ENCODE data around the gene CTDSPL. TPM values are rescaled to one million over a fixed set of nuclear protein-coding genes. Genes with fewer than 3 reads are reported as not detected.

The CTDSPL gene
- total and polyA plus RNA-seq, 2 experiments from 2014 or later = 15.3 to 22.3 TPM

GRCh38 chr3:37922721-37923568 lies 61.3 kb downstream of the CTDSPL start:
- TF ChIP-seq, protein P1, sequence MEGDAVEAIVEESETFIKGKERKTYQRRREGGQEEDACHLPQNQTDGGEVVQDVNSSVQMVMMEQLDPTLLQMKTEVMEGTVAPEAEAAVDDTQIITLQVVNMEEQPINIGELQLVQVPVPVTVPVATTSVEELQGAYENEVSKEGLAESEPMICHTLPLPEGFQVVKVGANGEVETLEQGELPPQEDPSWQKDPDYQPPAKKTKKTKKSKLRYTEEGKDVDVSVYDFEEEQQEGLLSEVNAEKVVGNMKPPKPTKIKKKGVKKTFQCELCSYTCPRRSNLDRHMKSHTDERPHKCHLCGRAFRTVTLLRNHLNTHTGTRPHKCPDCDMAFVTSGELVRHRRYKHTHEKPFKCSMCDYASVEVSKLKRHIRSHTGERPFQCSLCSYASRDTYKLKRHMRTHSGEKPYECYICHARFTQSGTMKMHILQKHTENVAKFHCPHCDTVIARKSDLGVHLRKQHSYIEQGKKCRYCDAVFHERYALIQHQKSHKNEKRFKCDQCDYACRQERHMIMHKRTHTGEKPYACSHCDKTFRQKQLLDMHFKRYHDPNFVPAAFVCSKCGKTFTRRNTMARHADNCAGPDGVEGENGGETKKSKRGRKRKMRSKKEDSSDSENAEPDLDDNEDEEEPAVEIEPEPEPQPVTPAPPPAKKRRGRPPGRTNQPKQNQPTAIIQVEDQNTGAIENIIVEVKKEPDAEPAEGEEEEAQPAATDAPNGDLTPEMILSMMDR (IDR thresholded peaks at IDR 0.05; ENCODE audit: low read depth, low read length) = no peak
- H3K9me3 ChIP-seq (ENCODE audit: low read depth) = no peaks in the 10 kb centered on the region
- H3K27ac ChIP-seq = peak overlapping the region; percentile 52
- H3K27me3 ChIP-seq = no peaks in the 10 kb centered on the region
- peaks cover 26% of the 10 kb centered on the region for H3K4me1 ChIP-seq (ENCODE audit: low read depth)
- H3K4me3 ChIP-seq = no peak overlapping the region
- no peaks in the 10 kb centered on the region for H3K36me3 ChIP-seq
- peak in 1 of 2 donors; percentile 60 for DNase-seq (ENCODE audit: low read depth in 1 of 2, low spot score in 1 of 2)

- no peaks in the 10 kb centered on the region for H3K9me3 ChIP-seq (ENCODE audit: low read depth)
- H3K36me3 ChIP-seq = no peaks in the 10 kb centered on the region
- DNase-seq (ENCODE audit: low read depth in 1 of 2, low spot score in 1 of 2) = no peak
- H3K27me3 ChIP-seq = no peaks in the 10 kb centered on the region
- H3K4me1 ChIP-seq (ENCODE audit: low read depth) = peaks cover 21% of the 10 kb centered on the region
- H3K27ac ChIP-seq = no peak overlapping the region
- H3K4me3 ChIP-seq = no peak overlapping the region
- TF ChIP-seq, protein P1 (IDR thresholded peaks at IDR 0.05; ENCODE audit: low read depth, low read length) = no peak
Measured at GRCh38 chr3:37923569-37924040, 61.9 kb downstream of the CTDSPL start.

GRCh38 chr3:37924453-37924852 lies 62.8 kb downstream of the CTDSPL start:
- H3K4me3 ChIP-seq = no peak overlapping the region
- no peaks in the 10 kb centered on the region for H3K36me3 ChIP-seq
- H3K9me3 ChIP-seq (ENCODE audit: low read depth) = no peaks in the 10 kb centered on the region
- no peak for DNase-seq (ENCODE audit: low read depth in 1 of 2, low spot score in 1 of 2)
- no peaks in the 10 kb centered on the region for H3K27me3 ChIP-seq
- peaks cover 21% of the 10 kb centered on the region for H3K4me1 ChIP-seq (ENCODE audit: low read depth)
- peak overlapping the region; percentile 78 for H3K27ac ChIP-seq
- TF ChIP-seq, protein P1 (IDR thresholded peaks at IDR 0.05; ENCODE audit: low read depth, low read length) = no peak

- no peak overlapping the region for H3K4me3 ChIP-seq
- no peaks in the 10 kb centered on the region for H3K9me3 ChIP-seq (ENCODE audit: low read depth)
- H3K36me3 ChIP-seq = no peaks in the 10 kb centered on the region
- TF ChIP-seq, protein P1 (IDR thresholded peaks at IDR 0.05; ENCODE audit: low read depth, low read length) = no peak
- peak in 1 of 2 donors; percentile 66 for DNase-seq (ENCODE audit: low read depth in 1 of 2, low spot score in 1 of 2)
- H3K27ac ChIP-seq = peak overlapping the region; percentile 78
- peaks cover 21% of the 10 kb centered on the region for H3K4me1 ChIP-seq (ENCODE audit: low read depth)
- H3K27me3 ChIP-seq = no peaks in the 10 kb centered on the region
Measured at GRCh38 chr3:37925157-37925556, 63.5 kb downstream of the CTDSPL start.

- no peak overlapping the region for H3K4me3 ChIP-seq
- no peaks in the 10 kb centered on the region for H3K27me3 ChIP-seq
- DNase-seq (ENCODE audit: low read depth in 1 of 2, low spot score in 1 of 2) = peak in 1 of 2 donors; percentile 72
- H3K9me3 ChIP-seq (ENCODE audit: low read depth) = no peaks in the 10 kb centered on the region
- H3K36me3 ChIP-seq = no peaks in the 10 kb centered on the region
- TF ChIP-seq, protein P1 (IDR thresholded peaks at IDR 0.05; ENCODE audit: low read depth, low read length) = no peak
- H3K27ac ChIP-seq = peak overlapping the region; percentile 78
- H3K4me1 ChIP-seq (ENCODE audit: low read depth) = peaks cover 21% of the 10 kb centered on the region
Measured at GRCh38 chr3:37926611-37927010, 64.9 kb downstream of the CTDSPL start.
